Activated CD4-positive, alpha-beta memory T cell treated with anti-CD3 and anti-CD28 coated beads for 36 hours (primary cell): ENCODE data around the gene ADI1. TPM values are rescaled to one million over a fixed set of nuclear protein-coding genes. Genes with fewer than 3 reads are reported as not detected.

ENCODE experiments used
- CTCF ChIA-PET: fragments of 350-600 bp; sonication (Branson Sonifier 250); formaldehyde crosslinking; loops from one replicate; lab custom pipeline; 2021; ENCODE audit warnings: antibody characterized with exemption, inconsistent platforms; lab: Charles Lee
- POLR2A ChIA-PET: fragments of 350-600 bp; sonication (Branson Sonifier 250); formaldehyde crosslinking; loops from one replicate; lab custom pipeline; 2021; ENCODE audit warnings: antibody characterized with exemption; lab: Charles Lee
- DNase-seq: peaks from one replicate; pipeline ENCODE4 v3.0.0-alpha.2; 2020
- H3K27ac Mint-ChIP-seq: one replicate; pipeline ENCODE4 v1.8.0; 2021; ENCODE audit warnings: mixed read lengths
- H3K27me3 Mint-ChIP-seq: one replicate; pipeline ENCODE4 v1.8.0; 2021; ENCODE audit warnings: mixed read lengths
- H3K36me3 Mint-ChIP-seq: one replicate; pipeline ENCODE4 v1.8.0; 2021; ENCODE audit warnings: mixed read lengths
- H3K4me1 Mint-ChIP-seq: one replicate; pipeline ENCODE4 v1.8.0; 2021; ENCODE audit warnings: low read depth, mixed read lengths
- H3K4me3 Mint-ChIP-seq: one replicate; pipeline ENCODE4 v1.8.0; 2021; ENCODE audit warnings: mild to moderate bottlenecking, mixed read lengths
- H3K9me3 Mint-ChIP-seq: one replicate; pipeline ENCODE4 v1.8.0; 2021; ENCODE audit warnings: mixed read lengths
- intact Hi-C: fragments of 100-400 bp; cut with micrococcal nuclease; formaldehyde crosslinking; loops from one replicate; pipeline ENCODE4 v1.15.1; 2023
- total RNA-seq, 2 experiments: library from RNA; stranded (reverse); gene quantifications; one replicate each; pipeline ENCODE4 v1.2.3, GENCODE V29; 2021

Gene ADI1
- 10 to 100 TPM; 36.0 to 36.4 TPM for total RNA-seq

- Mint-ChIP-seq H3K36me3 (peaks cover 14% of the 10 kb centered on the region), H3K27ac (peak within 1 kb of the TSS; percentile 89), H3K27me3 (no peaks in the 10 kb centered on the region), H3K4me3 (peak within 1 kb of the TSS; percentile 84), H3K4me1 (peaks cover 32% of the 10 kb centered on the region), H3K9me3 (peaks cover 11% of the 10 kb centered on the region)
- peak; percentile 89 for DNase-seq
- POLR2A ChIA-PET = interaction anchor here (0.6 to 2.2 kb wide), 11 partner anchors 9 to 141 kb away, joined by 3 to 16 read pairs (median 4); partner anchors contain the start of genes RNASEH1 and TRAPPC12
- intact Hi-C loops = loop anchor here (1.0 to 2.0 kb wide), 5 partner anchors 38 to 297 kb away; partner anchors contain the start of genes RPS7 and TRAPPC12
- CTCF ChIA-PET = no interaction called here
These were observed at the start of gene ADI1 for GRCh38 chr2:3519255-3520205. TSS of gene ADI1 (minus strand) at chr2:3519531. CDS start at chr2:3519487, 44 bp downstream.

- intact Hi-C loops = no loop called here
- no peak overlapping the region for H3K4me3 Mint-ChIP-seq
- H3K27ac Mint-ChIP-seq = no peak overlapping the region
- H3K9me3 Mint-ChIP-seq = no peaks in the 10 kb centered on the region
- DNase-seq = no peak
- CTCF ChIA-PET = no interaction called here
- POLR2A ChIA-PET = no interaction called here
- no peaks in the 10 kb centered on the region for H3K4me1 Mint-ChIP-seq
- H3K36me3 Mint-ChIP-seq = peaks cover 3% of the 10 kb centered on the region
- H3K27me3 Mint-ChIP-seq = no peaks in the 10 kb centered on the region
These were observed 47.5 kb upstream of the ADI1 start for GRCh38 chr2:3566806-3567205.

GRCh38 chr2:3565117-3565516, 45.8 kb upstream of the ADI1 start:
- H3K4me3 Mint-ChIP-seq = no peak overlapping the region
- H3K27ac Mint-ChIP-seq = no peak overlapping the region
- intact Hi-C loops = no loop called here
- H3K4me1 Mint-ChIP-seq = peaks cover 4% of the 10 kb centered on the region
- H3K9me3 Mint-ChIP-seq = no peaks in the 10 kb centered on the region
- no peaks in the 10 kb centered on the region for H3K27me3 Mint-ChIP-seq
- H3K36me3 Mint-ChIP-seq = peaks cover 9% of the 10 kb centered on the region
- ChIA-PET CTCF (interaction anchor here (0.7 kb wide), 1 partner anchor 11 kb away, joined by 3 read pairs; no protein-coding TSS in a partner anchor), POLR2A (interaction anchor here (1.2 kb wide), 1 partner anchor 11 kb away, joined by 3 read pairs; no protein-coding TSS in a partner anchor)
- no peak for DNase-seq

- CTCF ChIA-PET = no interaction called here
- POLR2A ChIA-PET = no interaction called here
- intact Hi-C loops = no loop called here
These were observed 44.2 kb upstream of the ADI1 start for GRCh38 chr2:3563521-3563976.

GRCh38 chr2:3558205-3559014, 39.1 kb upstream of the ADI1 start, which contains the start of gene RNASEH1:
TSS of gene RNASEH1 (minus strand) at chr2:3558333. CDS start at chr2:3558260, 73 bp downstream.
- Mint-ChIP-seq H3K27me3 (no peaks in the 10 kb centered on the region), H3K36me3 (peaks cover 36% of the 10 kb centered on the region), H3K27ac (peak within 1 kb of the TSS; percentile 93), H3K9me3 (no peaks in the 10 kb centered on the region), H3K4me1 (peaks cover 30% of the 10 kb centered on the region), H3K4me3 (peak within 1 kb of the TSS; percentile 86)
- intact Hi-C loops = loop anchor here (2.0 to 5.0 kb wide), 2 partner anchors 49 to 336 kb away; no protein-coding TSS in a partner anchor
- ChIA-PET POLR2A (interaction anchor here (0.7 to 3.9 kb wide), 12 partner anchors 15 to 336 kb away, joined by 3 to 61 read pairs (median 4); partner anchors contain the start of genes ADI1 and RPS7), CTCF (interaction anchor here (1.2 to 2.3 kb wide), 6 partner anchors 16 to 134 kb away, joined by 3 to 9 read pairs (median 3); partner anchors contain the start of gene RPS7)
- DNase-seq = peak; percentile 99

More at GRCh38 chr2:3563521-3563976, 44.2 kb upstream of the ADI1 start:
- Mint-ChIP-seq H3K9me3 (no peaks in the 10 kb centered on the region), H3K4me3 (no peak overlapping the region), H3K27ac (no peak overlapping the region), H3K36me3 (peaks cover 16% of the 10 kb centered on the region), H3K27me3 (no peaks in the 10 kb centered on the region), H3K4me1 (peaks cover 10% of the 10 kb centered on the region)
- DNase-seq = no peak

GRCh38 chr2:3557639-3558204, 38.4 kb upstream of the ADI1 start:
- peak overlapping the region; percentile 86 for H3K4me3 Mint-ChIP-seq
- H3K4me1 Mint-ChIP-seq = peaks cover 30% of the 10 kb centered on the region
- H3K27ac Mint-ChIP-seq = peak overlapping the region; percentile 93
- ChIA-PET POLR2A (interaction anchor here (0.8 to 3.9 kb wide), 10 partner anchors 14 to 335 kb away, joined by 3 to 61 read pairs (median 4); partner anchors contain the start of genes ADI1 and RPS7), CTCF (interaction anchor here (1.2 to 1.5 kb wide), 5 partner anchors 17 to 134 kb away, joined by 3 to 6 read pairs (median 3); partner anchors contain the start of gene RPS7)
- DNase-seq = no peak
- no peaks in the 10 kb centered on the region for H3K27me3 Mint-ChIP-seq
- H3K9me3 Mint-ChIP-seq = no peaks in the 10 kb centered on the region
- peaks cover 37% of the 10 kb centered on the region for H3K36me3 Mint-ChIP-seq
- intact Hi-C loops = loop anchor here (1.0 to 5.0 kb wide), 6 partner anchors 18 to 335 kb away; partner anchors contain the start of genes ADI1 and RPS7

GRCh38 chr2:3553946-3554345, 34.6 kb upstream of the ADI1 start:
- ChIA-PET CTCF (interaction anchor here (0.6 to 1.2 kb wide), 2 partner anchors 11 to 959 kb away, joined by 3 read pairs; no protein-coding TSS in a partner anchor), POLR2A (interaction anchor here (1.0 kb wide), 2 partner anchors 11 to 34 kb away, joined by 3 to 4 read pairs; no protein-coding TSS in a partner anchor)
- Mint-ChIP-seq H3K9me3 (no peaks in the 10 kb centered on the region), H3K27me3 (no peaks in the 10 kb centered on the region), H3K27ac (no peak overlapping the region), H3K4me1 (peaks cover 20% of the 10 kb centered on the region), H3K36me3 (peaks cover 40% of the 10 kb centered on the region), H3K4me3 (no peak overlapping the region)
- no peak for DNase-seq
- intact Hi-C loops = no loop called here

- peaks cover 55% of the 10 kb centered on the region for H3K36me3 Mint-ChIP-seq
- H3K4me1 Mint-ChIP-seq = no peaks in the 10 kb centered on the region
- intact Hi-C loops = no loop called here
- H3K9me3 Mint-ChIP-seq = no peaks in the 10 kb centered on the region
- no peaks in the 10 kb centered on the region for H3K27me3 Mint-ChIP-seq
- DNase-seq = no peak
- no peak overlapping the region for H3K4me3 Mint-ChIP-seq
- ChIA-PET CTCF (no interaction called here), POLR2A (no interaction called here)
- H3K27ac Mint-ChIP-seq = no peak overlapping the region
These were observed 28.6 kb upstream of the ADI1 start for GRCh38 chr2:3547915-3548314.

- no peak overlapping the region for H3K27ac Mint-ChIP-seq
- CTCF ChIA-PET = no interaction called here
These were observed 26.6 kb upstream of the ADI1 start for GRCh38 chr2:3545788-3546478.

GRCh38 chr2:3543023-3543683, 23.8 kb upstream of the ADI1 start:
- Mint-ChIP-seq H3K4me1 (no peaks in the 10 kb centered on the region), H3K27ac (no peak overlapping the region), H3K9me3 (no peaks in the 10 kb centered on the region), H3K27me3 (no peaks in the 10 kb centered on the region), H3K36me3 (peaks cover 41% of the 10 kb centered on the region), H3K4me3 (no peak overlapping the region)
- intact Hi-C loops = no loop called here
- ChIA-PET CTCF (interaction anchor here (0.7 kb wide), 1 partner anchor 37 kb away, joined by 4 read pairs; no protein-coding TSS in a partner anchor), POLR2A (interaction anchor here (1.0 to 1.8 kb wide), 2 partner anchors 10 to 15 kb away, joined by 4 to 7 read pairs; partner anchors contain the start of gene RNASEH1)
- DNase-seq = no peak

More at GRCh38 chr2:3545788-3546478, 26.6 kb upstream of the ADI1 start:
- Mint-ChIP-seq H3K9me3 (no peaks in the 10 kb centered on the region), H3K4me3 (no peak overlapping the region), H3K36me3 (peaks cover 59% of the 10 kb centered on the region), H3K4me1 (no peaks in the 10 kb centered on the region), H3K27me3 (no peaks in the 10 kb centered on the region)
- POLR2A ChIA-PET = no interaction called here
- DNase-seq = no peak
- intact Hi-C loops = no loop called here
